GM12874 (cell line): Measurements from ENCODE around the gene ESR2.

Experiments used
- CTCF ChIP-seq: IDR thresholded peaks from 2 replicates; pipeline ENCODE4 v1.5.1; 2011; ENCODE audit warnings: low read depth, mild to moderate bottlenecking, control low read depth, low read length, moderate library complexity; ENCODE audit not compliant: insufficient read depth

Gene ESR2

GRCh38 chr14:64038841-64039542 is 255.2 kb downstream of the ESR2 start:
- no peak for TF ChIP-seq CTCF

- TF ChIP-seq CTCF = no peak
These were observed 259.0 kb downstream of the ESR2 start for GRCh38 chr14:64035143-64035542.
